Activated T-cell treated with anti-CD3 and anti-CD28 coated beads, Interleukin-2, amount 50 U/mL, for 4 hours (primary cell): ENCODE data around the gene CTAGE4. TPM values are rescaled to one million over a fixed set of nuclear protein-coding genes. Genes with fewer than 3 reads are reported as not detected.
"Not testable (repeated sequence)": the region's sequence is repeated elsewhere in the genome, so short reads cannot be mapped to it uniquely, and the experiment has no call there.

Experiments used
- ATAC-seq, 2 donors: fragments of 200-7000 bp; cut with Tn5 transposase; one replicate each; pipeline ENCODE4 v1.10.0; 2021
- DNase-seq: peaks from one replicate; pipeline ENCODE4 v3.0.0-alpha.2; 2020
- H3K27me3 Mint-ChIP-seq: one replicate; pipeline ENCODE4 v1.8.0; 2021; ENCODE audit warnings: low read depth, mixed read lengths
- H3K36me3 Mint-ChIP-seq: one replicate; pipeline ENCODE4 v1.8.0; 2022; ENCODE audit warnings: mixed read lengths; ENCODE audit not compliant: insufficient read depth
- H3K4me1 Mint-ChIP-seq: one replicate; pipeline ENCODE4 v1.8.0; 2021; ENCODE audit warnings: low read depth, mixed read lengths
- H3K4me3 Mint-ChIP-seq: one replicate; pipeline ENCODE4 v1.8.0; 2021; ENCODE audit warnings: mild to moderate bottlenecking, moderate library complexity, mixed read lengths
- H3K9me3 Mint-ChIP-seq: one replicate; pipeline ENCODE4 v1.8.0; 2021; ENCODE audit warnings: mixed read lengths
- total RNA-seq, 3 donors: library from RNA; stranded (reverse); gene quantifications; one replicate each; pipeline ENCODE4 v1.2.1, GENCODE V29; 2021

CTAGE4 gene
- total RNA-seq, 3 donors from 2014 or later: 0.29 to 1.6 (median 0.61) TPM

DNA sequence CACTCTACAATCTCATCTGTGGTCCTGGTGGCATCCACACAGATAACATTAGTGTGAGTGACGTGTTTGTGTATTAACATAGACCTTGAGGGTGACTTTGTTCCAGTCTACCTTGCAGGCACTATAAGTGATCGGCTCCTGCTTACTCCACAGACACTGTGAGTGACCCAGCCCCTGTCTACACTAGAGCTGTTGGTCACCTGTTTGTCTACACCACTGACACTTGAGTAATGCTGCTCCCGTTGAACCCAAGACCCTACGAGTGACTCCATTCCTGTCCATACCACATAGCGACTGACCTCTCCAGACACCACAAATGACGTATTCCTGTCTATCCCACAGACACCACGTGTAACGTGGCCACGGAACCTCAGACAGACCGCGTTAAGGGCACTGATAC lies 10.5 kb downstream of the CTAGE4 start:
- H3K9me3 Mint-ChIP-seq: not testable (repeated sequence)

DNA sequence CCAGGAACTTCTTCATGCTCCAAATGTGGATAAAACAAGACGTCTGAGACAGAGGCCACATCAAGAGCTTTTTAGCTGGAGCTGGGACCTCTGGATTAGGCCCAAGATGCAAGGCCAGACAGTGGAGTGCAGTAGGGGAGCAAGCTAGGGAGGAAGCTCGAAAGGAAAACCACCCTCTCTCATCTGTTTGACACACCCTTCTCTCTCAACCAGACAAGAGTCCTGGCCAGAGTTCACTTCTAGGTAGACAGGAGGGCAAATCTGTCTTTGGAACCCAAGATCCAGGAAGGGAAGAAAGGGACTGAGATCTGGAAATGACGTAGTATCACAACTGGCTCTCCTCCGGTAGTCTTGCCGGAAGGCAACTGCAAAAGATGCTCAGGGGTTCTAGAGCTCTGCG lies 11.2 kb downstream of the CTAGE4 start:
- not testable (repeated sequence) for DNase-seq, H3K9me3 Mint-ChIP-seq, H3K4me3 Mint-ChIP-seq, H3K4me1 Mint-ChIP-seq, H3K36me3 Mint-ChIP-seq, ATAC-seq, H3K27me3 Mint-ChIP-seq

More for the DNA sequence above, 10.5 kb downstream of the CTAGE4 start:
- H3K4me1 Mint-ChIP-seq, H3K4me3 Mint-ChIP-seq, DNase-seq, H3K27me3 Mint-ChIP-seq, H3K36me3 Mint-ChIP-seq, ATAC-seq: not testable (repeated sequence)

DNA sequence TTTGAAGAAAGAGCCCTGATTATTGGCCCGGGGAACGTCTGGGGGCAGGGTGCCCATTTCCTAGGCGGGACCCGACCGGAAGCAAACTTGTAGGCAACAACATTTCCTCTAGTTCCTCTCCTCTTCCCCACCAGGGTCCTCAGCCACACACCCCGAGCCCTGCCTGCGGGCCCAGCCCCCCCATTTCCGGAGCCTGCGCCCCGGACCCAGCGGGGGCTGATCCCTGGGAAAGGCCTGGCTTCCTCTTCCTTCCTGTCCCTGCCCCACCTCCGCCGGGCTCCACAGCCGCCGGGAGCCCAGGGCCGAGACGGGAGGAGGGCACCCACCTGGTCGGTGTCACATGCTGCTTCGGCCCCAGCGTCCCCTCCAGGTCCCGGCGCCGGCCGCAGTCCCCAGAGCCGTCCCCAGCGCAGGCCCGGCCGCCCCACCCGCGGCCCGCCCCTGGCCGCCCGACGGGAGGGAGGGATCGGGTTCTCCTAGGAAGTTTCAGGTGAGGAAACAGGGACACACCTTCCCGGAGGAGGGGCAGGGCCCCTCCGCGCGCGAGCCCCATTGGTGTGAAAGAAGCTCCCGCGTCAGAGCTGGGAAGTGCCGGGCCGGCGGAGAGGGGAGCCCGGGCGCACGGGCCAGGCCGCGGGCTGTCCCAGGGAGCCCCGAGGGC lies 12.1 kb downstream of the CTAGE4 start, which contains the start of gene ARHGEF35:
Gene ARHGEF35, minus strand, starts transcription at position 622 of the 661 bp plus-strand sequence. CDS start 7,450 bp downstream, outside the sequence.
- not testable (repeated sequence) for H3K9me3 Mint-ChIP-seq, H3K36me3 Mint-ChIP-seq, H3K4me1 Mint-ChIP-seq, H3K27me3 Mint-ChIP-seq, DNase-seq
- ATAC-seq: peak; percentile 71 to 75
- H3K4me3 Mint-ChIP-seq: peak within 1 kb of the TSS; percentile 46

DNA sequence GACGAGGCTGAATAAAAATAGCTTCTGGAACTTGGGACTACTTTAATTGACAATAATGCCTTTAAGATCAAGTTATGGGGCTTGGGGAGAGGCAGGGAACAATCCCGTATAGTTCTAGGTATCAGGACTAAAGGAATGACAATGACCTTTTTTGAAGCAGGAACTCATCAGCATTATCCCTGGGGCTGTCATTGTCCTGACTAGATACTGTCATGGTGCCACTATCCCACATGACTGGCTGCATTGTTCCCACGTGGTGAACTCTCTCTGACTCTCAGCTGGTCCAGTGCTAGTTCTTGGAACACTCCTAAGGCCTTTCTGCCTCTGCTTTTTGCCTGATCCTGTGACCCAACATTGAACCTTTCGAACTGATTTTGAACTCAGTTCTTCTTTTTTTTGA lies 15.7 kb downstream of the CTAGE4 start:
- not testable (repeated sequence) for H3K36me3 Mint-ChIP-seq, H3K4me3 Mint-ChIP-seq, DNase-seq, H3K27me3 Mint-ChIP-seq, H3K4me1 Mint-ChIP-seq, H3K9me3 Mint-ChIP-seq, ATAC-seq

DNA sequence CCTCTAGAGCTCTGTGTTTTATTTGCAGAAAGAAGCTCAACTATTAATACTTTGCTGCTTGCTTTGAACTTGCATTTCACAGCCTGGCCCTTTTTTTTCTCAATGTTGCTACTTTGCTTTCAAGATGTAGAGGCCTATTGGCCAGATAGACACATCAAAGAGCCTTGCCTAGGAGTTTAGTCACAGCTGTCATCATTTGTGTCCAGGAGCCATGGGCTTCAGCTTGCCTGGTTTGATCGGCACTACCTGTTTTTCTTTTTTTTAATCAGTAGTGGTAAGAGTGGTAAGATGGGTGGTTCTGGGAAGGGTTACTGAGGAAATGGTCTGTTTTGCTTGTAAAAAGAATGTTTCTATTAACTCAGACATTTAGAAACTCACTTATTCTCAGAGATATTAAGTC lies 18.7 kb downstream of the CTAGE4 start:
- not testable (repeated sequence) for DNase-seq, H3K4me1 Mint-ChIP-seq, H3K9me3 Mint-ChIP-seq, H3K27me3 Mint-ChIP-seq, H3K36me3 Mint-ChIP-seq, H3K4me3 Mint-ChIP-seq
- peak; percentile 21 to 73 for ATAC-seq

GRCh38 chr7:144203086-144203485 lies 19.8 kb downstream of the CTAGE4 start:
- H3K36me3 Mint-ChIP-seq, H3K9me3 Mint-ChIP-seq, ATAC-seq: not testable (repeated sequence)

DNA sequence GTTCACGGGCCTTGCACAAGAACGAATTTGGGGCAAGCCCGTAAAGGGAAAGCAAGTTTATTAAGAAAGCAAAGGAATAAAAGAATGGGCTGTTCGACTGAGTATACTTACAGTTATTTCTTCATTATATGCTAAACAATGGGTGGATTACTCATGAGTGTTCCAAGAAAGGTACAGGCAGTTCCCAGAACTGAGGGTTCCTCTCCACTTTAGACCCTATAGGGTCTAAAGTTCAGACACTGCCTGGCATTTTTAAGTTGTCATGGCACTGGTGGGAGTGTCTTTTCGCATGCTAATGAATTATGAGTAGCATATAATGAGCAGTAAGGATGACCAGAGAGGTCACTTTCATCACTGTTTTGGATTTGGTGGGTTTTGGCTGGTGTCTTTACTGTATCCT lies 22.0 kb downstream of the CTAGE4 start:
- H3K4me1 Mint-ChIP-seq, DNase-seq, H3K36me3 Mint-ChIP-seq, H3K9me3 Mint-ChIP-seq, H3K4me3 Mint-ChIP-seq, H3K27me3 Mint-ChIP-seq: not testable (repeated sequence)
- ATAC-seq: peak in 1 of 2 donors; percentile 14

More at GRCh38 chr7:144203086-144203485, 19.8 kb downstream of the CTAGE4 start:
- DNase-seq, H3K4me3 Mint-ChIP-seq, H3K4me1 Mint-ChIP-seq, H3K27me3 Mint-ChIP-seq: not testable (repeated sequence)

DNA sequence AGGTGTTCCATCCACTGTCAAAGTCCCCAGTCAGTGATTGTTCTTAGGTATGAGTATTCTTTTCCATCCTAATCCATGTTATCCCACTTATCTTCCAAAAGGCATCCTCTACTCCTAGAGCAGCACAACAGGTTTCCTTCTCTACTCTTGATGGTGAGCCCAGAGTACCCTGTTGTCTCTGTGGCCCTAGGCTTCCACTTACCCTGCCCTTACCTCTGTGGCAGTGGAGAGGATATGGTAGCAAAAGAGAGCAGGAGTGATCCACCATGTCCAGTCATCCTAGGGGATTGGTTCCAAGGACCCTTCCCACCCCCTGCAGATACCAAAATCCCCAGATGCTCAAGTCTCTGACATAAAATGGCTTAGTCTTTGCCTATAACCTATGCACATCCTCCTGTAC lies 33.9 kb downstream of the CTAGE4 start:
- not testable (repeated sequence) for H3K4me1 Mint-ChIP-seq, DNase-seq, H3K4me3 Mint-ChIP-seq, H3K36me3 Mint-ChIP-seq, ATAC-seq, H3K9me3 Mint-ChIP-seq, H3K27me3 Mint-ChIP-seq

- not testable (repeated sequence) for DNase-seq, H3K4me3 Mint-ChIP-seq, ATAC-seq, H3K36me3 Mint-ChIP-seq, H3K9me3 Mint-ChIP-seq, H3K27me3 Mint-ChIP-seq, H3K4me1 Mint-ChIP-seq
Measured at GRCh38 chr7:144218581-144218980, 35.3 kb downstream of the CTAGE4 start.

DNA sequence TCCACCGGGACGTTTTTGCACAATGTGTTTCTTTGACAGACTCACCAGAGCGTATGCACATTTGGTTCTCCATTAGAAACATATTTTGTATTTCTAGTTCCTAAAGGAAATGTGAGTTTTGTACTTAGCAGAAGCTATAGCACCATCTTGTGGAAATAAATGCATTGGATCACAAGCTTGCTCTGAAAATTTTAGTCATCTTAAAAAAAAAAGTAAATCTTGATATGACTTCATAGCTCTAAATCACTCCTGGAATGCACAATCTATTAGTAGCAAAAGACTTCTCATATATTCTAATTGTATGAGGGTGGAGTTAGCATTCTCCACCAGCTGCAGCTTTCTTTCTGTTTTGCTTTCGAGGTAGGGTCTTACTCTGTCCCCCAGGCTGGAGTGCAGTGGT lies 35.9 kb downstream of the CTAGE4 start:
- not testable (repeated sequence) for H3K36me3 Mint-ChIP-seq, H3K9me3 Mint-ChIP-seq, DNase-seq, H3K4me1 Mint-ChIP-seq, H3K27me3 Mint-ChIP-seq, H3K4me3 Mint-ChIP-seq
- ATAC-seq: peak; percentile 32 to 53

GRCh38 chr7:144220531-144220930 lies 37.3 kb downstream of the CTAGE4 start:
- DNase-seq, H3K36me3 Mint-ChIP-seq, H3K4me1 Mint-ChIP-seq, H3K4me3 Mint-ChIP-seq, H3K27me3 Mint-ChIP-seq, H3K9me3 Mint-ChIP-seq, ATAC-seq: not testable (repeated sequence)

- not testable (repeated sequence) for H3K4me1 Mint-ChIP-seq, H3K27me3 Mint-ChIP-seq, H3K4me3 Mint-ChIP-seq, ATAC-seq, H3K9me3 Mint-ChIP-seq, DNase-seq, H3K36me3 Mint-ChIP-seq
Measured at GRCh38 chr7:144223675-144224074, 40.4 kb downstream of the CTAGE4 start.

GRCh38 chr7:144226866-144227265 lies 43.6 kb downstream of the CTAGE4 start:
- H3K4me1 Mint-ChIP-seq, ATAC-seq, H3K36me3 Mint-ChIP-seq, H3K4me3 Mint-ChIP-seq, DNase-seq, H3K27me3 Mint-ChIP-seq, H3K9me3 Mint-ChIP-seq: not testable (repeated sequence)

DNA sequence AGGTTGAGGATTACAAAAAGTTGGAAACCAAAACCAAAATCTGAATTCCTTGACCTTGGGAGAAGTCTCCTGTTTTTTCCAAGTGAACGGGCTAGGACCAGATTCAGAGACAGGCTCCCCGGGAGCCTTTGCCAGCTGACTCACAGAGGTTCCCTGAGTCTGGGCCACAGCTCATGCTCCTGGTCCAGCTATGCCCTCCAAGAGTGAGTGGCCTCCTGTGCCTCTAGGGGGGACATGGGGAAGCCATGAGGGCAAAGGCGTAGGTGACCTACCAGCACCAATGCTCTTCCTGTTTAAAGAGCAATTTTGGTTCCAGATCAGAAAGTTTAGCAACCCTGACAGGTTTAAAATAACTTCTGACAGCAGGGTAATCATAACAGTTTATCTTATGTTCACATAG lies 45.5 kb downstream of the CTAGE4 start:
- not testable (repeated sequence) for H3K9me3 Mint-ChIP-seq, DNase-seq, H3K27me3 Mint-ChIP-seq, H3K4me3 Mint-ChIP-seq, H3K4me1 Mint-ChIP-seq, H3K36me3 Mint-ChIP-seq, ATAC-seq

GRCh38 chr7:144231027-144231426 lies 47.8 kb downstream of the CTAGE4 start:
- not testable (repeated sequence) for H3K4me1 Mint-ChIP-seq, H3K9me3 Mint-ChIP-seq, H3K27me3 Mint-ChIP-seq, DNase-seq, ATAC-seq, H3K36me3 Mint-ChIP-seq, H3K4me3 Mint-ChIP-seq
